OCI-LY3 (cell line): Measurements from ENCODE around the gene HOXD12.

Experiments used
- EZH2phosphoT487 ChIP-seq: fragments of 200-600 bp; shearing (Covaris generic); IDR thresholded peaks from 2 replicates; pipeline ENCODE4 v1.6.1; 2018; ENCODE audit warnings: antibody characterized with exemption, mixed run types, low read depth
- TF ChIP-seq, protein P1 (sequence below): fragments of 200-600, 300-600 bp; sonication (generic); IDR thresholded peaks from 2 replicates; pipeline ENCODE4 v1.5.1; 2014; ENCODE audit warnings: antibody characterized with exemption, low read length, low read depth

DNA sequence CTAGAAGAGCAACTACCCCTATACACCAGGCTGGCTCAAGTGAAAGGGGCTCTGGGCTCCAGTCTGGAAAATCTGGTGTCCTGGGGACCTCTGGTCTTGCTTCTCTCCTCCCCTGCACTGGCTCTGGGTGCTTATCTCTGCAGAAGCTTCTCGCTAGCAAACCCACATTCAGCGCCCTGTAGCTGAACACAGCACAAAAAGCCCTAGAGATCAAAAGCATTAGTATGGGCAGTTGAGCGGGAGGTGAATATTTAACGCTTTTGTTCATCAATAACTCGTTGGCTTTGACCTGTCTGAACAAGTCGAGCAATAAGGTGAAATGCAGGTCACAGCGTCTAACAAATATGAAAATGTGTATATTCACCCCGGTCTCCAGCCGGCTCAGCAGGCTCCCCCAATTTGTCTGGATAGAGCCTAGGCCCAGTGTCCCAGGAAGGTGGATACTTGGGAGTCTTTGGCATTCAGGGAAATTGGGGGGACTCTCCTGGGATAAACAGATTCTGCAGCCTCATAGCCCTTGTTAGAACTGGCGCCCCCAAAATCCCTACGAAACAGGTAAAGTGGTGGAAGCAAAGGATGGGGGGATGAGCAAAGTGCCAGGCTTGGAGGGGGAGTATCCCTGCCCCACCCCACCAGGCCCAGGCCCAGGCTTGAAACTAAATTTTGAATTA is 49.3 kb downstream of the HOXD12 start:
- TF ChIP-seq, protein P1, sequence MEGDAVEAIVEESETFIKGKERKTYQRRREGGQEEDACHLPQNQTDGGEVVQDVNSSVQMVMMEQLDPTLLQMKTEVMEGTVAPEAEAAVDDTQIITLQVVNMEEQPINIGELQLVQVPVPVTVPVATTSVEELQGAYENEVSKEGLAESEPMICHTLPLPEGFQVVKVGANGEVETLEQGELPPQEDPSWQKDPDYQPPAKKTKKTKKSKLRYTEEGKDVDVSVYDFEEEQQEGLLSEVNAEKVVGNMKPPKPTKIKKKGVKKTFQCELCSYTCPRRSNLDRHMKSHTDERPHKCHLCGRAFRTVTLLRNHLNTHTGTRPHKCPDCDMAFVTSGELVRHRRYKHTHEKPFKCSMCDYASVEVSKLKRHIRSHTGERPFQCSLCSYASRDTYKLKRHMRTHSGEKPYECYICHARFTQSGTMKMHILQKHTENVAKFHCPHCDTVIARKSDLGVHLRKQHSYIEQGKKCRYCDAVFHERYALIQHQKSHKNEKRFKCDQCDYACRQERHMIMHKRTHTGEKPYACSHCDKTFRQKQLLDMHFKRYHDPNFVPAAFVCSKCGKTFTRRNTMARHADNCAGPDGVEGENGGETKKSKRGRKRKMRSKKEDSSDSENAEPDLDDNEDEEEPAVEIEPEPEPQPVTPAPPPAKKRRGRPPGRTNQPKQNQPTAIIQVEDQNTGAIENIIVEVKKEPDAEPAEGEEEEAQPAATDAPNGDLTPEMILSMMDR, result no peak
- TF ChIP-seq EZH2phosphoT487, result no peak
